PC-9 (cell line): Measurements from ENCODE around the gene NT5C2. TPM values are rescaled to one million over a fixed set of nuclear protein-coding genes. Genes with fewer than 3 reads are reported as not detected.
"Not testable (repeated sequence)": the region's sequence is repeated elsewhere in the genome, so short reads cannot be mapped to it uniquely, and the experiment has no call there.

ENCODE experiments used
- BruUV-seq: library from RNA; stranded (reverse); fragments of 400-500 nt; replicated peaks from 2 replicates; lab custom pipeline; 2021; lab: Mats Ljungman, UMichigan
- CTCF ChIA-PET: fragments of 300-600 bp; sonication (Branson Sonifier 250); formaldehyde crosslinking; loops from one replicate; lab custom pipeline; 2022; ENCODE audit warnings: antibody characterized with exemption; lab: Charles Lee
- POLR2A ChIA-PET: fragments of 300-600 bp; sonication (Branson Sonifier 250); formaldehyde crosslinking; loops from one replicate; lab custom pipeline; 2022; ENCODE audit warnings: antibody characterized with exemption; ENCODE audit not compliant: unreplicated experiment; lab: Charles Lee
- DNase-seq, 2 experiments: peaks; one replicate each; pipeline versions ENCODE4 v3.0.0 to v3.0.0-alpha.2; 2015 to 2022; ENCODE audit warnings: mixed read lengths in 1 of 2
- H2AFZ ChIP-seq: fragments of 200-600 bp; sonication (generic); 2 replicates; pipeline ENCODE4 v1.8.1; 2017; ENCODE audit warnings: antibody characterized with exemption
- H3F3A ChIP-seq: fragments of 200-600 bp; sonication (generic); 2 replicates; pipeline ENCODE4 v1.8.1; 2017; ENCODE audit warnings: antibody characterized with exemption, mild to moderate bottlenecking, low read depth; ENCODE audit not compliant: insufficient read depth
- H3K27ac ChIP-seq: fragments of 200-600 bp; sonication (generic); 2 replicates; pipeline ENCODE4 v1.6.1; 2016; ENCODE audit warnings: mixed run types
- H3K27me3 ChIP-seq: fragments of 200-600 bp; sonication (generic); 2 replicates; pipeline ENCODE4 v1.6.1; 2016; ENCODE audit warnings: low read depth, mixed run types; ENCODE audit not compliant: insufficient read depth
- H3K36me3 ChIP-seq: fragments of 200-600 bp; sonication (generic); 2 replicates; pipeline ENCODE4 v1.6.1; 2016; ENCODE audit warnings: low read depth, mixed run types
- H3K4me1 ChIP-seq: fragments of 200-600 bp; sonication (generic); replicated peaks from 2 replicates; pipeline ENCODE4 v1.6.1; 2016; ENCODE audit warnings: mixed run types; ENCODE audit not compliant: insufficient read depth
- H3K4me2 ChIP-seq: fragments of 200-600 bp; sonication (generic); 2 replicates; pipeline ENCODE4 v1.6.1; 2017; ENCODE audit warnings: mixed run types
- H3K4me3 ChIP-seq: fragments of 200-600 bp; sonication (generic); 2 replicates; pipeline ENCODE4 v1.6.1; 2016; ENCODE audit warnings: mixed run types
- H3K79me2 ChIP-seq: fragments of 200-600 bp; sonication (generic); 2 replicates; pipeline ENCODE4 v1.6.1; 2017; ENCODE audit warnings: low read depth, mixed run types
- H3K9me2 ChIP-seq: fragments of 200-600 bp; sonication (generic); 2 replicates; pipeline ENCODE4 v1.8.1; 2017; ENCODE audit warnings: mild to moderate bottlenecking; ENCODE audit not compliant: insufficient read depth
- H3K9me3 ChIP-seq: fragments of 200-600 bp; sonication (generic); 2 replicates; pipeline ENCODE4 v1.8.1; 2016; ENCODE audit warnings: low read depth; ENCODE audit not compliant: insufficient read depth
- H4K20me1 ChIP-seq: fragments of 200-600 bp; sonication (generic); 2 replicates; pipeline ENCODE4 v1.8.1; 2017; ENCODE audit not compliant: insufficient read depth
- CTCF ChIP-seq: fragments of 200-600 bp; sonication (generic); conservative IDR thresholded peaks from 2 replicates; pipeline ENCODE4 v1.6.1; 2017; ENCODE audit warnings: mixed run types, antibody characterized with exemption, mild to moderate bottlenecking, moderate library complexity
- EZH2 ChIP-seq: fragments of 200-600 bp; sonication (generic); IDR thresholded peaks from 2 replicates; pipeline ENCODE4 v1.8.0; 2017; ENCODE audit warnings: antibody characterized with exemption, low read depth
- intact Hi-C: fragments of 100-400 bp; cut with micrococcal nuclease; formaldehyde crosslinking; loops from one replicate; pipeline ENCODE4 v1.10.0; 2022; ENCODE audit not compliant: unreplicated experiment
- total RNA-seq: library from RNA; stranded (reverse); gene quantifications from 2 replicates; pipeline ENCODE4 v1.2.3, GENCODE V29; 2021

NT5C2 gene
- total RNA-seq, 1 experiment from 2014 or later = 67.9 TPM

- Histone ChIP-seq H3K36me3 (peaks cover 25% of the 10 kb centered on the region), H3K4me1 (peaks cover 61% of the 10 kb centered on the region), H3K9me3 (no peaks in the 10 kb centered on the region), H4K20me1 (peaks cover 55% of the 10 kb centered on the region), H3K27ac (no peak overlapping the region), H2AFZ (no peak overlapping the region), H3K79me2 (peaks cover 94% of the 10 kb centered on the region), H3F3A (peaks cover 9% of the 10 kb centered on the region; the same call in 1 of the 2 replicates), H3K4me3 (no peak overlapping the region), H3K4me2 (no peak overlapping the region), H3K27me3 (no peaks in the 10 kb centered on the region), H3K9me2 (no peaks in the 10 kb centered on the region)
- ChIA-PET CTCF (no interaction called here), POLR2A (interaction anchor here (0.6 to 0.7 kb wide), 2 partner anchors 8 to 53 kb away, joined by 3 read pairs; no protein-coding TSS in a partner anchor)
- no peak for DNase-seq
- TF ChIP-seq EZH2 = no peak
- TF ChIP-seq CTCF = no peak
- no TSS peak for BruUV-seq
- intact Hi-C loops = no loop called here
These were observed 4.2 kb downstream of the NT5C2 start for GRCh38 chr10:103188853-103189252.

GRCh38 chr10:103186128-103186527, 6.9 kb downstream of the NT5C2 start:
- peak overlapping the region; percentile 16; the same call in 1 of the 2 replicates for H3K27ac ChIP-seq
- H3K4me1 ChIP-seq = peaks cover 48% of the 10 kb centered on the region
- intact Hi-C loops = no loop called here
- DNase-seq = no peak
- no peak overlapping the region for H3K4me3 ChIP-seq
- H3K27me3 ChIP-seq = no peaks in the 10 kb centered on the region
- ChIA-PET POLR2A (interaction anchor here (0.7 kb wide), 1 partner anchor 268 kb away, joined by 21 read pairs; the partner anchor contains the start of gene CNNM2), CTCF (interaction anchor here (2.2 kb wide), 1 partner anchor 53 kb away, joined by 7 read pairs; no protein-coding TSS in a partner anchor)
- H3F3A ChIP-seq = peaks cover 9% of the 10 kb centered on the region; the same call in 1 of the 2 replicates
- H3K79me2 ChIP-seq = peaks cover 97% of the 10 kb centered on the region
- H2AFZ ChIP-seq = no peak overlapping the region
- no peaks in the 10 kb centered on the region for H3K9me3 ChIP-seq
- H3K36me3 ChIP-seq = peaks cover 16% of the 10 kb centered on the region
- no TSS peak for BruUV-seq
- H3K4me2 ChIP-seq = no peak overlapping the region
- H3K9me2 ChIP-seq = no peaks in the 10 kb centered on the region
- H4K20me1 ChIP-seq = peaks cover 51% of the 10 kb centered on the region
- no peak for TF ChIP-seq CTCF
- TF ChIP-seq EZH2 = no peak

- H3K4me2 ChIP-seq = peak overlapping the region; percentile 24
- no peak overlapping the region for H3K4me3 ChIP-seq
- TF ChIP-seq EZH2 = no peak
- TF ChIP-seq CTCF = no peak
- peaks cover 18% of the 10 kb centered on the region for H3K36me3 ChIP-seq
- H3F3A ChIP-seq = peaks cover 9% of the 10 kb centered on the region
- no peaks in the 10 kb centered on the region for H3K9me2 ChIP-seq
- H3K4me1 ChIP-seq = peaks cover 36% of the 10 kb centered on the region
- H3K79me2 ChIP-seq = peaks cover 97% of the 10 kb centered on the region
- peak overlapping the region; percentile 53 for H3K27ac ChIP-seq
- H2AFZ ChIP-seq = no peak overlapping the region
- peak in 1 of 2 experiments; percentile 65 for DNase-seq
- intact Hi-C loops = no loop called here
- BruUV-seq = no TSS peak
- no peaks in the 10 kb centered on the region for H3K9me3 ChIP-seq
- POLR2A ChIA-PET = interaction anchor here (1.0 kb wide), 1 partner anchor 57 kb away, joined by 6 read pairs; no protein-coding TSS in a partner anchor
- CTCF ChIA-PET = interaction anchor here (2.2 kb wide), 1 partner anchor 54 kb away, joined by 7 read pairs; no protein-coding TSS in a partner anchor
- peaks cover 56% of the 10 kb centered on the region for H4K20me1 ChIP-seq
- no peaks in the 10 kb centered on the region for H3K27me3 ChIP-seq
These were observed 8.5 kb downstream of the NT5C2 start for GRCh38 chr10:103184615-103185014.

GRCh38 chr10:103183991-103184451, 9.1 kb downstream of the NT5C2 start:
- ChIA-PET POLR2A (interaction anchor here (1.0 kb wide), 1 partner anchor 58 kb away, joined by 6 read pairs; no protein-coding TSS in a partner anchor), CTCF (interaction anchor here (2.2 kb wide), 1 partner anchor 55 kb away, joined by 7 read pairs; no protein-coding TSS in a partner anchor)
- BruUV-seq, intact Hi-C loops, H3K4me3 ChIP-seq, DNase-seq, H3K27me3 ChIP-seq, H3K9me3 ChIP-seq, H3K9me2 ChIP-seq, H2AFZ ChIP-seq, H3F3A ChIP-seq: not testable (repeated sequence)
- H3K36me3 ChIP-seq = peaks cover 20% of the 10 kb centered on the region
- peaks cover 36% of the 10 kb centered on the region for H3K4me1 ChIP-seq
- peak overlapping the region; percentile 53 for H3K27ac ChIP-seq
- H4K20me1 ChIP-seq = peaks cover 51% of the 10 kb centered on the region
- peaks cover 97% of the 10 kb centered on the region for H3K79me2 ChIP-seq
- peak overlapping the region; percentile 24 for H3K4me2 ChIP-seq
